Measurements from ENCODE around the gene FIGLA. TPM values are rescaled to one million over a fixed set of nuclear protein-coding genes. Genes with fewer than 3 reads are reported as not detected.

Gene FIGLA
- total RNA-seq, 1 experiment from 2014 or later = not detected

- TF ChIP-seq, protein P1, sequence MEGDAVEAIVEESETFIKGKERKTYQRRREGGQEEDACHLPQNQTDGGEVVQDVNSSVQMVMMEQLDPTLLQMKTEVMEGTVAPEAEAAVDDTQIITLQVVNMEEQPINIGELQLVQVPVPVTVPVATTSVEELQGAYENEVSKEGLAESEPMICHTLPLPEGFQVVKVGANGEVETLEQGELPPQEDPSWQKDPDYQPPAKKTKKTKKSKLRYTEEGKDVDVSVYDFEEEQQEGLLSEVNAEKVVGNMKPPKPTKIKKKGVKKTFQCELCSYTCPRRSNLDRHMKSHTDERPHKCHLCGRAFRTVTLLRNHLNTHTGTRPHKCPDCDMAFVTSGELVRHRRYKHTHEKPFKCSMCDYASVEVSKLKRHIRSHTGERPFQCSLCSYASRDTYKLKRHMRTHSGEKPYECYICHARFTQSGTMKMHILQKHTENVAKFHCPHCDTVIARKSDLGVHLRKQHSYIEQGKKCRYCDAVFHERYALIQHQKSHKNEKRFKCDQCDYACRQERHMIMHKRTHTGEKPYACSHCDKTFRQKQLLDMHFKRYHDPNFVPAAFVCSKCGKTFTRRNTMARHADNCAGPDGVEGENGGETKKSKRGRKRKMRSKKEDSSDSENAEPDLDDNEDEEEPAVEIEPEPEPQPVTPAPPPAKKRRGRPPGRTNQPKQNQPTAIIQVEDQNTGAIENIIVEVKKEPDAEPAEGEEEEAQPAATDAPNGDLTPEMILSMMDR (conservative IDR thresholded peaks at IDR 0.05; ENCODE audit: low read depth, low read length) = no peak
- TF ChIP-seq EZH2 (IDR thresholded peaks at IDR 0.05; ENCODE audit: borderline replicate concordance, low read depth, low read length, poor library complexity, severe bottlenecking) = no peak
- H3K36me3 ChIP-seq (ENCODE audit: insufficient read depth, low read length, poor library complexity, severe bottlenecking) = no peaks in the 10 kb centered on the region
- intact Hi-C loops (cut with micrococcal nuclease; ENCODE audit: unreplicated experiment) = no loop called here
- H3K4me1 ChIP-seq (ENCODE audit: insufficient read depth, low read length, poor library complexity, severe bottlenecking) = no peaks in the 10 kb centered on the region
- no peak for DNase-seq (ENCODE audit: low spot score)
- no peaks in the 10 kb centered on the region for H3K9me3 ChIP-seq (ENCODE audit: low read depth, low read length, poor library complexity, severe bottlenecking)
- no peaks in the 10 kb centered on the region for H3K27me3 ChIP-seq (replicated peaks; ENCODE audit: insufficient read depth, low read depth, low read length, poor library complexity)
- CTCF ChIA-PET = no interaction called here
- no peak overlapping the region for H3K27ac ChIP-seq (ENCODE audit: low read depth, low read length, poor library complexity, severe bottlenecking)
- POLR2A ChIA-PET (ENCODE audit: low non-redundant PET) = no interaction called here
- no peak overlapping the region for H3K4me3 ChIP-seq (ENCODE audit: low read depth, low read length, poor library complexity, severe bottlenecking)
- BruUV-seq (replicated peaks) = no TSS peak
Measured at GRCh38 chr2:70834881-70835280, 44.4 kb upstream of the FIGLA start.

DNA sequence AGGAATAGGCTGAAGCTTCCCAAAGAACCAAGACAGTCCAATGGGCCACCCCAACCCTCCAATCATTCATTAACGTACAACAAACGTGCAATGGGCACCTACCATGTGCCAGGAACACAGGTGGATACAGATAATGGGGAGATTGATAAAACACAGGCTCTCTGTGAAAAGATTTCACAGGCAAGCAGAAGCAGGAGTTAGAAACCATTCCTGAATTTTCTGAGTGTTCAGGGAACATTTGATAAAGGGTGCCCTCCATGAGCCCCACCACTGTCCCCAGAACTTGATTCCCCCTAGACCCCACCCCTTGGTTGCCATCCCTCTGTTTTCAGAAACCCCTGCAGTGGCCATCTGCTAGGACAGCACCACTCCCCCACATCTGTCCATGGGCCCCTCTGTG, 43.7 kb upstream of the FIGLA start:
- BruUV-seq (replicated peaks) = no TSS peak
- TF ChIP-seq, protein P1 (conservative IDR thresholded peaks at IDR 0.05; ENCODE audit: low read depth, low read length) = no peak
- CTCF ChIA-PET = no interaction called here

DNA sequence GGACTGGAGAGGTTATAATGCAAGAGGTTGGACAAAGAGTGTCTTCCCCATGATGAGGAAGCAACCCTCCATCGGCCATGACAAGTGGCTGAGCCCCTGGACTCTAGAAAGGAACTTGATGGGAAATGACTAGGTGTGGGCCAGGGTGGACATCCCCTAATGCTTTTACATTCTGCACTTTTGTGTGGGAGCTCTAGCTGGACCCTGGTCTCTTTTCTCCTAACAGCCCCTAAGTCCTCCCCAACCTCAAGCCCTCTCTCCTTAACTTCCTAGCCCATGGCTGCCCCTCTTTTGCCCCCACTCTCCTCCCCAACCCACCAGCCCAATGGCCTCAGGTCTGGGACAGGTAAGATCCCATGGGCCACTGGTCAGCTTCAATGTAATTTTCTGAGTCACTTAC, 42.8 kb upstream of the FIGLA start:
- Histone ChIP-seq H3K27me3 (replicated peaks; ENCODE audit: insufficient read depth, low read depth, low read length, poor library complexity) (no peaks in the 10 kb centered on the region), H3K4me3 (ENCODE audit: low read depth, low read length, poor library complexity, severe bottlenecking) (no peak overlapping the region), H3K9me3 (ENCODE audit: low read depth, low read length, poor library complexity, severe bottlenecking) (no peaks in the 10 kb centered on the region), H3K36me3 (ENCODE audit: insufficient read depth, low read length, poor library complexity, severe bottlenecking) (no peaks in the 10 kb centered on the region), H3K4me1 (ENCODE audit: insufficient read depth, low read length, poor library complexity, severe bottlenecking) (no peaks in the 10 kb centered on the region), H3K27ac (ENCODE audit: low read depth, low read length, poor library complexity, severe bottlenecking) (no peak overlapping the region)
- TF ChIP-seq, protein P1 (conservative IDR thresholded peaks at IDR 0.05; ENCODE audit: low read depth, low read length) = no peak
- TF ChIP-seq EZH2 (IDR thresholded peaks at IDR 0.05; ENCODE audit: borderline replicate concordance, low read depth, low read length, poor library complexity, severe bottlenecking) = no peak
- ChIA-PET POLR2A (ENCODE audit: low non-redundant PET) (no interaction called here), CTCF (no interaction called here)
- no peak for DNase-seq (ENCODE audit: low spot score)
- BruUV-seq (replicated peaks) = no TSS peak
- intact Hi-C loops (cut with micrococcal nuclease; ENCODE audit: unreplicated experiment) = no loop called here

More for the DNA sequence above, 43.7 kb upstream of the FIGLA start:
- DNase-seq (ENCODE audit: low spot score) = no peak
- POLR2A ChIA-PET (ENCODE audit: low non-redundant PET) = no interaction called here
- intact Hi-C loops (cut with micrococcal nuclease; ENCODE audit: unreplicated experiment) = no loop called here
- H3K9me3 ChIP-seq (ENCODE audit: low read depth, low read length, poor library complexity, severe bottlenecking) = no peaks in the 10 kb centered on the region
- H3K27me3 ChIP-seq (replicated peaks; ENCODE audit: insufficient read depth, low read depth, low read length, poor library complexity) = no peaks in the 10 kb centered on the region
- no peak overlapping the region for H3K27ac ChIP-seq (ENCODE audit: low read depth, low read length, poor library complexity, severe bottlenecking)
- no peak overlapping the region for H3K4me3 ChIP-seq (ENCODE audit: low read depth, low read length, poor library complexity, severe bottlenecking)
- H3K4me1 ChIP-seq (ENCODE audit: insufficient read depth, low read length, poor library complexity, severe bottlenecking) = no peaks in the 10 kb centered on the region
- no peaks in the 10 kb centered on the region for H3K36me3 ChIP-seq (ENCODE audit: insufficient read depth, low read length, poor library complexity, severe bottlenecking)

Data from A673 (cell line).